GM19043 (cell line): ENCODE measurements around the gene ZSCAN25.
"Not testable (repeated sequence)": the region's sequence is repeated elsewhere in the genome, so short reads cannot be mapped to it uniquely, and the experiment has no call there.

ENCODE experiments used
- ATAC-seq: cut with Tn5 transposase; IDR thresholded peaks from one replicate; pipeline ENCODE4 v1.9.1; 2021; ENCODE audit warnings: low read depth; ENCODE audit not compliant: unreplicated experiment

The ZSCAN25 gene

GRCh38 chr7:99644431-99644830, 27.7 kb downstream of the ZSCAN25 start:
- no peak for ATAC-seq

- ATAC-seq, result no peak
Measured at GRCh38 chr7:99645590-99645989, 28.8 kb downstream of the ZSCAN25 start.

- ATAC-seq, result no peak
Measured at GRCh38 chr7:99648843-99649242, 32.1 kb downstream of the ZSCAN25 start.

GRCh38 chr7:99651290-99651689, 34.5 kb downstream of the ZSCAN25 start:
- no peak for ATAC-seq

GRCh38 chr7:99652671-99653070, 35.9 kb downstream of the ZSCAN25 start:
- ATAC-seq, result no peak

- not testable (repeated sequence) for ATAC-seq
Measured at GRCh38 chr7:99653269-99653668, 36.5 kb downstream of the ZSCAN25 start.

- no peak for ATAC-seq
Measured at GRCh38 chr7:99653754-99654153, 37.0 kb downstream of the ZSCAN25 start.

- ATAC-seq, result not testable (repeated sequence)
Measured at GRCh38 chr7:99654626-99655025, 37.9 kb downstream of the ZSCAN25 start.

GRCh38 chr7:99657879-99658278, 41.1 kb downstream of the ZSCAN25 start:
- ATAC-seq, result not testable (repeated sequence)

- ATAC-seq, result no peak
Measured at GRCh38 chr7:99665312-99666012, 48.7 kb downstream of the ZSCAN25 start.

GRCh38 chr7:99666013-99666395, 49.3 kb downstream of the ZSCAN25 start:
- ATAC-seq, result no peak

- no peak for ATAC-seq
Measured at GRCh38 chr7:99667179-99667578, 50.4 kb downstream of the ZSCAN25 start.

- no peak for ATAC-seq
Measured at GRCh38 chr7:99668541-99668940, 51.8 kb downstream of the ZSCAN25 start.

- no peak for ATAC-seq
Measured at GRCh38 chr7:99669782-99670181, 53.0 kb downstream of the ZSCAN25 start.

- ATAC-seq, result no peak
Measured at GRCh38 chr7:99672573-99672972, 55.8 kb downstream of the ZSCAN25 start.

- ATAC-seq, result no peak
Measured at GRCh38 chr7:99674995-99675742, 58.4 kb downstream of the ZSCAN25 start.

GRCh38 chr7:99677013-99677647, 60.4 kb downstream of the ZSCAN25 start:
- no peak for ATAC-seq

- no peak for ATAC-seq
Measured at GRCh38 chr7:99677648-99678045, 60.9 kb downstream of the ZSCAN25 start.

GRCh38 chr7:99679032-99679399, 62.3 kb downstream of the ZSCAN25 start:
- ATAC-seq, result no peak

GRCh38 chr7:99679400-99680191, 62.9 kb downstream of the ZSCAN25 start, which contains the start of gene CYP3A5:
Gene CYP3A5 (minus strand): TSS chr7:99679996. CDS start chr7:99679896, 100 bp downstream.
- ATAC-seq, result no peak
